ENCODE results near the gene ATAD2B. TPM values are rescaled to one million over a fixed set of nuclear protein-coding genes. Genes with fewer than 3 reads are reported as not detected.

Gene ATAD2B
- total RNA-seq: 2.0 and 2.8 TPM in 2 replicates

DNA sequence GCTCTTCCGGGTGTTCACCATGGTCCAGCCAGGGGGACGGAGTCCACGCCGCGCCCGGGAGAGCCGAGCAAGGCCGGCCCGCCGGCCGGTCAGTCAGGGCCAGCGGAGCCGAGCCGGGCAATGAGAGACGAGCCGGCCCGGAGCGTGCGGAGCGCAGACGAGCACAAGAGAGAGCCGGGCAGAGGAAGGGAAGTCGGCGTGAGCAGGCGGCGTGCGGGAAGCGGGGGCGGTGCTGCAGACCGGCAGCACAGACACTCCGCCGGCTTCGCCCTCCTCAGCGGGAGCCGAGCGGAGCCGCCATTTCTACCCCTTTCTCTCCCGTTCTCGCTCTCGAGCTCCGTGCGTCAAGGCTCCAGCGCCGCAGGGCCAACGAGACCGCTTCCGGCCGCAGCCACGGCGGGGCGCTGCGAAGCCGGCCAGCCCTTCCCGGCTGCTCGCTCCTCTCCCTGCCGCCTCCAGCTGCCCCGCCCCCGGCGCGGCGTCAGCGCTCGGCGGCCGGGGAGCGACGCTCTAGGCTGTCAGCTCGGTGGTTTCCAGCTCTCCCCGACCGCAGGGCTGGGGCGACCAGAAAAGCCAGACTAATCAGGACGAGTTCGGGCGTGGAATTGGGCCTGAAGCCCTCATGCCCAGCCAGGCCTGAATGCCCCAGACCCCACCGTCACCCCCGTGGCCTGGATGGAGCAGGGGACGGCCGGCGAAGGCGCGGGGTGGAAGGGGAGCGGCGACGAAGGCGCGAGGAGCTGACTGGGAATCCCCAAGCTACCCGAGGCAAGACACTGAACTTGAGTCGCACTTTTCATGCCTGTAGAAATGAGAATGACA, at the start of gene ATAD2B:
Gene ATAD2B (minus strand): TSS at position 374 of the 822 bp plus-strand sequence. CDS start 353 bp downstream, at position 21.

GRCh38 chr2:23939987-23940717, 13.2 kb upstream of the ATAD2B start, which contains the start of gene UBXN2A:
Gene UBXN2A, plus strand, starts transcription at chr2:23940463. Its CDS starts 17,852 bp downstream, at chr2:23958315.

Other genes with a start within 250 kb of the ATAD2B start
- gene UBXN2A, start 13.3 kb upstream of the ATAD2B start, total RNA-seq: 13.5 and 13.8 TPM in 2 replicates
- under 0.01 and 0.53 TPM in 2 replicates for gene MFSD2B, start 83.0 kb upstream of the ATAD2B start, total RNA-seq
- gene WDCP, start 120.3 kb upstream of the ATAD2B start, total RNA-seq: 10.1 and 11.7 TPM in 2 replicates
- 8.4 and 11.5 TPM in 2 replicates for gene FKBP1B, start 122.6 kb upstream of the ATAD2B start, total RNA-seq
- 155 and 179 TPM in 2 replicates for gene SF3B6, start 149.2 kb upstream of the ATAD2B start, total RNA-seq
- 75.9 and 96.6 TPM in 2 replicates for gene TP53I3, start 157.7 kb upstream of the ATAD2B start, total RNA-seq
- 1.1 and 2.0 TPM in 2 replicates for gene PFN4, start 196.2 kb upstream of the ATAD2B start, total RNA-seq
- 3.7 and 11.3 TPM in 2 replicates for gene FAM228B, start 196.3 kb upstream of the ATAD2B start, total RNA-seq
- gene FAM228A, start 247.9 kb upstream of the ATAD2B start, total RNA-seq: under 0.01 TPM in 1 of 2 replicates, not detected in the other